ENCODE data around the gene TECTB. TPM values are rescaled to one million over a fixed set of nuclear protein-coding genes. Genes with fewer than 3 reads are reported as not detected.

The TECTB gene
- total RNA-seq (2022; extraction: Qiagen RNA extraction), result not detected in 5 replicates

DNA sequence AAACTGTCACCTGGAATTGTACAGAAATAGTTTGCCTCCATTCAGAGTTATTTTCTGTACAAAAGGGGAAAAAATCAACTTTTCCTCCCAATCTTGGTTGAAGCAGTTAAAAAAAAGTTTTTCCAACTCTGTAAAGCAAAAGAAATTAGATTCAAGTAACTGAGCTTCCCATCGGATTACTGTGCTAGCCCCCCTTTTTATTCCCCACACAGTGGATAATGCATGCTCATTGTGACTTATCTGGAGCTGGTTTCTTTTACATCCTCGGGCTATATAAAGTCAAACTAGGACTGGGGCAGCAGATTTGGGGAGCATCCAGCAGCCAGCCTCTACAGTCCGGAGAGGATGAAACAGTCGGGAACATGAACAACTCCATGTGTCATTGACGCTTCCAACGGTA lies at the start of gene TECTB:
Gene TECTB (plus strand): TSS at position 301 of the 400 bp plus-strand sequence. CDS start 335 bp downstream, outside the sequence.

Other genes with a start within 250 kb of the TECTB start
- gene GPAM, start 99.6 kb upstream of the TECTB start, total RNA-seq (2022; extraction: Qiagen RNA extraction), result 5.7 to 7.7 TPM (median 6.5 TPM) in 5 replicates
- gene ACSL5, start 90.7 kb downstream of the TECTB start, total RNA-seq (2022; extraction: Qiagen RNA extraction), result 0.08 to 0.23 TPM (median 0.12 TPM) in 5 replicates
- 28.2 to 35.7 TPM (median 29.4 TPM) in 5 replicates for gene ZDHHC6, start 163.5 kb downstream of the TECTB start, total RNA-seq (2022; extraction: Qiagen RNA extraction)
- 10.6 to 15.5 TPM (median 13.0 TPM) in 5 replicates for gene VTI1A, start 163.8 kb downstream of the TECTB start, total RNA-seq (2022; extraction: Qiagen RNA extraction)